HG03558 (cell line): ENCODE measurements around the gene MKRN2.
"Not testable (repeated sequence)": the region's sequence is repeated elsewhere in the genome, so short reads cannot be mapped to it uniquely, and the experiment has no call there.

Experiments
- ATAC-seq: cut with Tn5 transposase; IDR thresholded peaks from one replicate; pipeline ENCODE4 v1.9.1; 2021; ENCODE audit warnings: moderate number of reproducible peaks; ENCODE audit not compliant: unreplicated experiment; ENCODE audit errors: extremely low read depth

Gene MKRN2

GRCh38 chr3:12556690-12557472, at the start of gene MKRN2:
Gene MKRN2, plus strand, starts transcription at chr3:12557087. Its CDS starts 64 bp downstream, at chr3:12557151.
- peak; percentile 53 for ATAC-seq

- no peak for ATAC-seq
These were observed 49.2 kb upstream of the MKRN2 start for GRCh38 chr3:12507591-12508281.

- ATAC-seq: no peak
These were observed 48.6 kb upstream of the MKRN2 start for GRCh38 chr3:12508291-12508700.

- ATAC-seq: no peak
These were observed 47.4 kb upstream of the MKRN2 start for GRCh38 chr3:12509466-12509865.

GRCh38 chr3:12512534-12513118, 44.3 kb upstream of the MKRN2 start:
- no peak for ATAC-seq

- no peak for ATAC-seq
These were observed 43.0 kb upstream of the MKRN2 start for GRCh38 chr3:12513694-12514446.

- no peak for ATAC-seq
These were observed 41.3 kb upstream of the MKRN2 start for GRCh38 chr3:12515631-12516030.

- no peak for ATAC-seq
These were observed 40.0 kb upstream of the MKRN2 start for GRCh38 chr3:12516873-12517272.

- no peak for ATAC-seq
These were observed 38.4 kb upstream of the MKRN2 start for GRCh38 chr3:12518261-12519028.

GRCh38 chr3:12521010-12521409, 35.9 kb upstream of the MKRN2 start:
- ATAC-seq: no peak

GRCh38 chr3:12522721-12523120, 34.2 kb upstream of the MKRN2 start:
- ATAC-seq: no peak

GRCh38 chr3:12527757-12528143, 29.1 kb upstream of the MKRN2 start:
- ATAC-seq: no peak

- ATAC-seq: no peak
These were observed 24.7 kb upstream of the MKRN2 start for GRCh38 chr3:12532182-12532581.

- no peak for ATAC-seq
These were observed 20.5 kb upstream of the MKRN2 start for GRCh38 chr3:12536423-12536822.

- no peak for ATAC-seq
These were observed 15.3 kb upstream of the MKRN2 start for GRCh38 chr3:12541625-12542024.

- not testable (repeated sequence) for ATAC-seq
These were observed 13.4 kb upstream of the MKRN2 start for GRCh38 chr3:12543497-12543896.

- no peak for ATAC-seq
These were observed 12.0 kb upstream of the MKRN2 start for GRCh38 chr3:12544652-12545472.

GRCh38 chr3:12545473-12545791, 11.5 kb upstream of the MKRN2 start, which contains the start of gene MKRN2OS:
Gene MKRN2OS, minus strand, starts transcription at chr3:12545499. Its CDS starts 35 bp downstream, at chr3:12545464.
- no peak for ATAC-seq
